Measurements from ENCODE around the gene CAPRIN2. TPM values are rescaled to one million over a fixed set of nuclear protein-coding genes. Genes with fewer than 3 reads are reported as not detected.

Gene CAPRIN2
- total and polyA plus RNA-seq, 3 experiments from 2014 or later: 8.8 to 11.5 (median 11.1) TPM

- no peak for DNase-seq
- Mint-ChIP-seq H3K4me1 (no peaks in the 10 kb centered on the region), H3K27ac (no peak overlapping the region), H3K4me3 (no peak overlapping the region), H3K27me3 (peaks cover 16 to 39% of the 10 kb centered on the region in 2 donors), H3K36me3 (no peaks in the 10 kb centered on the region), H3K9me3 (no peaks in the 10 kb centered on the region)
- ChIA-PET CTCF (no interaction called here), POLR2A (no interaction called here)
- no peak overlapping the region for H3K4me3 ChIP-seq (ENCODE audit: low read length)
- H3K27ac ChIP-seq (ENCODE audit: low read depth, low read length): no peak overlapping the region
- no peaks in the 10 kb centered on the region for H3K36me3 ChIP-seq (ENCODE audit: insufficient read depth, low read length)
- no peaks in the 10 kb centered on the region for H3K27me3 ChIP-seq (ENCODE audit: insufficient read depth, low read length, poor library complexity, severe bottlenecking)
- no peaks in the 10 kb centered on the region for H3K4me1 ChIP-seq (ENCODE audit: insufficient read depth, low read length)
- H3K9me3 ChIP-seq (ENCODE audit: low read length): no peaks in the 10 kb centered on the region
Measured at GRCh38 chr12:30782316-30783173, 27.8 kb upstream of the CAPRIN2 start.

- POLR2A ChIA-PET: no interaction called here
- CTCF ChIA-PET: interaction anchor here (1.0 kb wide), 1 partner anchor 27 kb away, joined by 3 read pairs; no protein-coding TSS in a partner anchor
- no peaks in the 10 kb centered on the region for H3K4me1 Mint-ChIP-seq
Measured at GRCh38 chr12:30779578-30779977, 24.8 kb upstream of the CAPRIN2 start.

GRCh38 chr12:30779178-30779577 is 24.4 kb upstream of the CAPRIN2 start:
- Histone ChIP-seq H3K4me3 (ENCODE audit: low read length) (no peak overlapping the region), H3K4me1 (ENCODE audit: insufficient read depth, low read length) (no peaks in the 10 kb centered on the region), H3K36me3 (ENCODE audit: insufficient read depth, low read length) (no peaks in the 10 kb centered on the region), H3K27me3 (ENCODE audit: insufficient read depth, low read length, poor library complexity, severe bottlenecking) (no peaks in the 10 kb centered on the region), H3K27ac (ENCODE audit: low read depth, low read length) (no peak overlapping the region), H3K9me3 (ENCODE audit: low read length) (no peaks in the 10 kb centered on the region)
- Mint-ChIP-seq H3K36me3 (peaks cover 0 to 6% (median 0%) of the 10 kb centered on the region in 3 donors), H3K4me1 (no peaks in the 10 kb centered on the region), H3K4me3 (no peak overlapping the region), H3K9me3 (peaks cover 0 to 7% (median 0%) of the 10 kb centered on the region in 5 donors), H3K27ac (no peak overlapping the region), H3K27me3 (peaks cover 12 to 33% of the 10 kb centered on the region in 2 donors)
- POLR2A ChIA-PET: no interaction called here
- CTCF ChIA-PET: interaction anchor here (1.0 kb wide), 1 partner anchor 28 kb away, joined by 3 read pairs; no protein-coding TSS in a partner anchor
- DNase-seq: no peak

More at GRCh38 chr12:30779578-30779977, 24.8 kb upstream of the CAPRIN2 start:
- no peak overlapping the region for H3K4me3 ChIP-seq (ENCODE audit: low read length)
- DNase-seq: no peak
- Mint-ChIP-seq H3K27me3 (peaks cover 16 to 36% of the 10 kb centered on the region in 2 donors), H3K4me3 (peak overlapping the region in 1 of 7 donors; percentile 44), H3K9me3 (peaks cover 0 to 7% (median 0%) of the 10 kb centered on the region in 5 donors), H3K27ac (no peak overlapping the region), H3K36me3 (peaks cover 0 to 6% (median 0%) of the 10 kb centered on the region in 3 donors)
- no peaks in the 10 kb centered on the region for H3K36me3 ChIP-seq (ENCODE audit: insufficient read depth, low read length)
- no peaks in the 10 kb centered on the region for H3K27me3 ChIP-seq (ENCODE audit: insufficient read depth, low read length, poor library complexity, severe bottlenecking)
- H3K9me3 ChIP-seq (ENCODE audit: low read length): no peaks in the 10 kb centered on the region
- H3K4me1 ChIP-seq (ENCODE audit: insufficient read depth, low read length): no peaks in the 10 kb centered on the region
- H3K27ac ChIP-seq (ENCODE audit: low read depth, low read length): no peak overlapping the region

- Histone ChIP-seq H3K9me3 (ENCODE audit: low read length) (no peaks in the 10 kb centered on the region), H3K27ac (ENCODE audit: low read depth, low read length) (no peak overlapping the region), H3K4me1 (ENCODE audit: insufficient read depth, low read length) (no peaks in the 10 kb centered on the region), H3K27me3 (ENCODE audit: insufficient read depth, low read length, poor library complexity, severe bottlenecking) (no peaks in the 10 kb centered on the region), H3K36me3 (ENCODE audit: insufficient read depth, low read length) (no peaks in the 10 kb centered on the region), H3K4me3 (ENCODE audit: low read length) (no peak overlapping the region)
- H3K27ac Mint-ChIP-seq: no peak overlapping the region
- H3K36me3 Mint-ChIP-seq: peaks cover 0 to 8% (median 0%) of the 10 kb centered on the region in 3 donors
- ChIA-PET POLR2A (no interaction called here), CTCF (no interaction called here)
- H3K27me3 Mint-ChIP-seq: peaks cover 7 to 36% of the 10 kb centered on the region in 2 donors
- peaks cover 0 to 7% (median 0%) of the 10 kb centered on the region in 5 donors for H3K9me3 Mint-ChIP-seq
- H3K4me1 Mint-ChIP-seq: no peaks in the 10 kb centered on the region
- DNase-seq: no peak
- no peak overlapping the region for H3K4me3 Mint-ChIP-seq
Measured at GRCh38 chr12:30774599-30774998, 19.8 kb upstream of the CAPRIN2 start.

- no peak overlapping the region for H3K4me3 Mint-ChIP-seq
- Histone ChIP-seq H3K9me3 (ENCODE audit: low read length) (no peaks in the 10 kb centered on the region), H3K27ac (ENCODE audit: low read depth, low read length) (no peak overlapping the region), H3K36me3 (ENCODE audit: insufficient read depth, low read length) (no peaks in the 10 kb centered on the region), H3K27me3 (ENCODE audit: insufficient read depth, low read length, poor library complexity, severe bottlenecking) (no peaks in the 10 kb centered on the region), H3K4me1 (ENCODE audit: insufficient read depth, low read length) (no peaks in the 10 kb centered on the region), H3K4me3 (ENCODE audit: low read length) (no peak overlapping the region)
- DNase-seq: no peak
- H3K36me3 Mint-ChIP-seq: peaks cover 0 to 3% (median 0%) of the 10 kb centered on the region in 3 donors
- no peaks in the 10 kb centered on the region for H3K9me3 Mint-ChIP-seq
- no peaks in the 10 kb centered on the region for H3K4me1 Mint-ChIP-seq
- no peak overlapping the region for H3K27ac Mint-ChIP-seq
- peaks cover 8 to 24% of the 10 kb centered on the region in 2 donors for H3K27me3 Mint-ChIP-seq
- CTCF ChIA-PET: no interaction called here
- POLR2A ChIA-PET: no interaction called here
Measured at GRCh38 chr12:30769802-30770201, 15.1 kb upstream of the CAPRIN2 start.

GRCh38 chr12:30764251-30764650 is 9.5 kb upstream of the CAPRIN2 start:
- Mint-ChIP-seq H3K36me3 (no peaks in the 10 kb centered on the region), H3K27me3 (peaks cover 1 to 5% of the 10 kb centered on the region in 2 donors), H3K4me3 (no peak overlapping the region), H3K27ac (no peak overlapping the region), H3K9me3 (no peaks in the 10 kb centered on the region), H3K4me1 (no peaks in the 10 kb centered on the region)
- CTCF ChIA-PET: interaction anchor here (1.2 kb wide), 1 partner anchor 69 kb away, joined by 6 read pairs; the partner anchor contains the start of gene IPO8
- no peaks in the 10 kb centered on the region for H3K36me3 ChIP-seq (ENCODE audit: insufficient read depth, low read length)
- H3K27ac ChIP-seq (ENCODE audit: low read depth, low read length): no peak overlapping the region
- H3K4me3 ChIP-seq (ENCODE audit: low read length): no peak overlapping the region
- no peaks in the 10 kb centered on the region for H3K27me3 ChIP-seq (ENCODE audit: insufficient read depth, low read length, poor library complexity, severe bottlenecking)
- POLR2A ChIA-PET: no interaction called here
- H3K9me3 ChIP-seq (ENCODE audit: low read length): no peaks in the 10 kb centered on the region
- no peak for DNase-seq
- no peaks in the 10 kb centered on the region for H3K4me1 ChIP-seq (ENCODE audit: insufficient read depth, low read length)

- no peaks in the 10 kb centered on the region for H3K9me3 Mint-ChIP-seq
- no peaks in the 10 kb centered on the region for H3K27me3 ChIP-seq (ENCODE audit: insufficient read depth, low read length, poor library complexity, severe bottlenecking)
- ChIA-PET POLR2A (no interaction called here), CTCF (no interaction called here)
- H3K36me3 Mint-ChIP-seq: no peaks in the 10 kb centered on the region
- H3K27ac Mint-ChIP-seq: peak overlapping the region in 1 of 8 donors; percentile 83
- H3K9me3 ChIP-seq (ENCODE audit: low read length): no peaks in the 10 kb centered on the region
- no peaks in the 10 kb centered on the region for H3K4me1 Mint-ChIP-seq
- H3K27me3 Mint-ChIP-seq: peaks cover 0 to 3% of the 10 kb centered on the region in 2 donors
- H3K36me3 ChIP-seq (ENCODE audit: insufficient read depth, low read length): no peaks in the 10 kb centered on the region
- H3K4me3 ChIP-seq (ENCODE audit: low read length): no peak overlapping the region
- no peak overlapping the region for H3K4me3 Mint-ChIP-seq
- DNase-seq: no peak
- no peaks in the 10 kb centered on the region for H3K4me1 ChIP-seq (ENCODE audit: insufficient read depth, low read length)
- no peak overlapping the region for H3K27ac ChIP-seq (ENCODE audit: low read depth, low read length)
Measured at GRCh38 chr12:30763053-30763452, 8.3 kb upstream of the CAPRIN2 start.

- no peaks in the 10 kb centered on the region for H3K4me1 ChIP-seq (ENCODE audit: insufficient read depth, low read length)
- ChIA-PET POLR2A (no interaction called here), CTCF (no interaction called here)
- H3K27me3 Mint-ChIP-seq: peaks cover 0 to 2% of the 10 kb centered on the region in 2 donors
- H3K27me3 ChIP-seq (ENCODE audit: insufficient read depth, low read length, poor library complexity, severe bottlenecking): no peaks in the 10 kb centered on the region
- no peaks in the 10 kb centered on the region for H3K4me1 Mint-ChIP-seq
- no peaks in the 10 kb centered on the region for H3K36me3 ChIP-seq (ENCODE audit: insufficient read depth, low read length)
- H3K27ac Mint-ChIP-seq: no peak overlapping the region
- no peak overlapping the region for H3K4me3 Mint-ChIP-seq
- H3K36me3 Mint-ChIP-seq: no peaks in the 10 kb centered on the region
- H3K4me3 ChIP-seq (ENCODE audit: low read length): no peak overlapping the region
- H3K27ac ChIP-seq (ENCODE audit: low read depth, low read length): no peak overlapping the region
- DNase-seq: no peak
- H3K9me3 ChIP-seq (ENCODE audit: low read length): no peaks in the 10 kb centered on the region
- no peaks in the 10 kb centered on the region for H3K9me3 Mint-ChIP-seq
Measured at GRCh38 chr12:30761730-30762129, 7.0 kb upstream of the CAPRIN2 start.

Measured in CD8-positive, alpha-beta memory T cell (primary cell).